ENCODE measurements around the gene METTL25B.

DNA sequence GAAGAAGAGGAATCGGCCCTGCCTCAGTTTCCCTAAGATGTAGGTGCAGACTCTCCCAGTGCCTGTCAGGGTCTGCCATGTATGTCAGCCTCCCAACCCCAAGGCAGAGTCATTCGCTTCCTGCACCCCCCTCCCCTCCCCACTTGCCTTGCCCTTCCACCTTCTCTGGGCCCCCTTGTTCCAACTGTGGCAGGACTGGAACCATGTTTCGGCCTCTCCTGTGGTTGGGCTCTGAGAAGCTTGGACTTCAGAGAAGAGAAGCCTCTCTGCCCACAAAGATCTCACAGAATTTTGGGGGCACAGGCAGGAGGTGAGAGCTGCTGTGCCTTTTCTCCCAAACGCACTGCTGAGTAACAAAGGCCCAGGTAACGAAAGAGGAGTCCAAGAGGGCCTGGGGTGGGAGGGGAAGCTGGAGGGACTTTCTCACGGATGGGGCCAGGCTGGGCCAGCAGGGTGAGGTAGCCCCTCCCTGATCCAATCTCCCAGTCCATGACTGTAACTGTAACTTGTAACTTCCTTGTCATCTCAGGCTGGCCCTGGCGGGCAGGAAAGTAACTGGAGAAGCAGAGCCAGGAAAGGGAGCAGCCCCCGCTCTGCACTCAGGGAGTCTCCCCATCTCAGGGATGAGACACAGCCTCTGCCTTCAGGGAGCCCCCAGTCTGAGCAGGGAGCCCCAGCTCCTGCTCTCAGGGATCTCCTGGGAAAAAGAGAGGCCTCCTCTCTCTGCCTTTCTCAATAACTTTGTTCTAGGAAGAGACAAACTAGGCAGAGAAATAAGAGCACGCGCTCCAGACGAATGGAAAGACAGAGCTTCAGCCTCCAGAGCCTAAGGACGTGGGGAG lies 34.2 kb upstream of the METTL25B start:
- TF ChIP-seq, protein P1, sequence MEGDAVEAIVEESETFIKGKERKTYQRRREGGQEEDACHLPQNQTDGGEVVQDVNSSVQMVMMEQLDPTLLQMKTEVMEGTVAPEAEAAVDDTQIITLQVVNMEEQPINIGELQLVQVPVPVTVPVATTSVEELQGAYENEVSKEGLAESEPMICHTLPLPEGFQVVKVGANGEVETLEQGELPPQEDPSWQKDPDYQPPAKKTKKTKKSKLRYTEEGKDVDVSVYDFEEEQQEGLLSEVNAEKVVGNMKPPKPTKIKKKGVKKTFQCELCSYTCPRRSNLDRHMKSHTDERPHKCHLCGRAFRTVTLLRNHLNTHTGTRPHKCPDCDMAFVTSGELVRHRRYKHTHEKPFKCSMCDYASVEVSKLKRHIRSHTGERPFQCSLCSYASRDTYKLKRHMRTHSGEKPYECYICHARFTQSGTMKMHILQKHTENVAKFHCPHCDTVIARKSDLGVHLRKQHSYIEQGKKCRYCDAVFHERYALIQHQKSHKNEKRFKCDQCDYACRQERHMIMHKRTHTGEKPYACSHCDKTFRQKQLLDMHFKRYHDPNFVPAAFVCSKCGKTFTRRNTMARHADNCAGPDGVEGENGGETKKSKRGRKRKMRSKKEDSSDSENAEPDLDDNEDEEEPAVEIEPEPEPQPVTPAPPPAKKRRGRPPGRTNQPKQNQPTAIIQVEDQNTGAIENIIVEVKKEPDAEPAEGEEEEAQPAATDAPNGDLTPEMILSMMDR (IDR thresholded peaks at IDR 0.05), result no peak
- no peak for TF ChIP-seq EZH2 (IDR thresholded peaks at IDR 0.05; ENCODE audit: borderline replicate concordance, insufficient read depth, low read depth, low read length, poor library complexity, severe bottlenecking)

All from B cell (primary cell).